DOHH2 (cell line): ENCODE measurements around the gene GPC5.

Experiments
- H3F3A ChIP-seq: fragments of 200-600 bp; sonication (generic), shearing (Covaris generic); 2 replicates; pipeline ENCODE4 v1.6.0; 2016; ENCODE audit warnings: antibody characterized with exemption, mild to moderate bottlenecking; ENCODE audit not compliant: control insufficient read depth, insufficient read depth
- H3K27ac ChIP-seq: fragments of 200-600 bp; sonication (generic); 2 replicates; pipeline ENCODE4 v1.5.1; 2014; ENCODE audit warnings: low read depth, mild to moderate bottlenecking, low read length, moderate library complexity
- H3K27me3 ChIP-seq: fragments of 200-600 bp; sonication (generic); 2 replicates; pipeline ENCODE4 v1.6.1; 2014; ENCODE audit warnings: mild to moderate bottlenecking, low read length, mixed read lengths; ENCODE audit not compliant: control insufficient read depth
- H3K36me3 ChIP-seq: fragments of 200-600 bp; sonication (generic); 2 replicates; pipeline ENCODE4 v1.6.1; 2014; ENCODE audit warnings: mild to moderate bottlenecking, low read length, moderate library complexity, mixed read lengths; ENCODE audit not compliant: control insufficient read depth
- H3K4me1 ChIP-seq: fragments of 200-600 bp; sonication (generic); 2 replicates; pipeline ENCODE4 v1.6.1; 2014; ENCODE audit warnings: mild to moderate bottlenecking, low read length, mixed read lengths; ENCODE audit not compliant: control insufficient read depth
- H3K4me2 ChIP-seq: fragments of 200-600 bp; sonication (generic); 2 replicates; pipeline ENCODE4 v1.6.0; 2014; ENCODE audit warnings: mild to moderate bottlenecking, low read length, moderate library complexity
- H3K4me3 ChIP-seq: fragments of 200-600 bp; sonication (generic); 2 replicates; pipeline ENCODE4 v1.5.1; 2014; ENCODE audit warnings: mild to moderate bottlenecking, low read length, mixed read lengths
- H3K79me2 ChIP-seq: fragments of 200-600 bp; sonication (generic); 2 replicates; pipeline ENCODE4 v1.6.1; 2014; ENCODE audit warnings: mild to moderate bottlenecking, low read length, mixed read lengths; ENCODE audit not compliant: control insufficient read depth
- H3K9me2 ChIP-seq: fragments of 200-600 bp; sonication (generic); replicated peaks from 2 replicates; pipeline ENCODE4 v1.6.1; 2014; ENCODE audit warnings: mild to moderate bottlenecking, low read length, mixed read lengths; ENCODE audit not compliant: control insufficient read depth
- H3K9me3 ChIP-seq: fragments of 200-600 bp; sonication (generic); 2 replicates; pipeline ENCODE4 v1.6.1; 2014; ENCODE audit warnings: antibody characterized with exemption, low read length, mixed read lengths; ENCODE audit not compliant: control insufficient read depth, insufficient read depth
- H4K20me1 ChIP-seq: fragments of 200-600 bp; sonication (generic); 2 replicates; pipeline ENCODE4 v1.6.0; 2014; ENCODE audit warnings: low read depth, mild to moderate bottlenecking, antibody characterized with exemption, low read length, moderate library complexity; ENCODE audit not compliant: control insufficient read depth, insufficient read depth
- EZH2phosphoT487 ChIP-seq: fragments of 200-600 bp; sonication (generic); IDR thresholded peaks from 2 replicates; pipeline ENCODE4 v1.6.1; 2017; ENCODE audit warnings: borderline replicate concordance, mild to moderate bottlenecking, antibody characterized with exemption, low read length, moderate library complexity, mixed read lengths
- TF ChIP-seq, protein P1 (sequence below): fragments of 200-600 bp; sonication (generic); IDR thresholded peaks from one replicate; pipeline ENCODE4 v1.5.1; 2014; ENCODE audit warnings: antibody characterized with exemption, mild to moderate bottlenecking, low read depth, low read length; ENCODE audit not compliant: poor library complexity, severe bottlenecking

GPC5 gene

DNA sequence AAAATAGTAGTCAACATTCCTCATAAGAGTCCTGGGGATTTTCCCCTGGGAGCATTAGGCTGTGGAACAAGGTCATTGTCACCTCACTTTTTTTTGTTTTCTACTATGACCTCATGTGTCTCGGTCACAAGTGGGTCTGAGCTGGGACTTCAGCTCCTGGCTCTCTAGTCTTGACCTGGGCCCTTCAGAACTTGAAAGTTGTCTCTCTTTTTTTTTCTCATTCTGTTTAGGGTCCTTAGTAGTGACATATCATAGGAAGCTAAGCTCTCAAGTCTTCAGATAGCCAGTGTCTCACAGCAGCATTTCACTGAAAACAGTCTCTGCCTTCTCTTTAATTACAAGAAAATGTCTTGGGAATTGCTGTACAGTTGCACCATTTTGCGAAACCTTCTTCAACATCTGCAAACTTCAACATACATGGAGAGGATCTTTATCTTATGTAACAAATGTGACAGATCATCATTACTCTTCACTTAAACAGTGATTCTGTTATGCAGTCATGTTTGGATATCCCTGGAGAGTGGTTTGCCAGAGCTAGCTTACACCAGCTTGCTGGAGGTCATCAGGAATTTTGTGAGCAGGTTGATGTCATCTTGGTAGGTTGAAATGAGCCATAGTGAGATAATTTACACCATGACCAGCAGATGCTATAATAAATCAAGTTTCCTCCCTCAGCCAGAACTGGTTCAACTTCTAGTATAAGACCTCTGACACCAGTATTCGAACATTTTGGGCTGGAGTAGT, 131.5 kb downstream of the GPC5 start:
- TF ChIP-seq, protein P1, sequence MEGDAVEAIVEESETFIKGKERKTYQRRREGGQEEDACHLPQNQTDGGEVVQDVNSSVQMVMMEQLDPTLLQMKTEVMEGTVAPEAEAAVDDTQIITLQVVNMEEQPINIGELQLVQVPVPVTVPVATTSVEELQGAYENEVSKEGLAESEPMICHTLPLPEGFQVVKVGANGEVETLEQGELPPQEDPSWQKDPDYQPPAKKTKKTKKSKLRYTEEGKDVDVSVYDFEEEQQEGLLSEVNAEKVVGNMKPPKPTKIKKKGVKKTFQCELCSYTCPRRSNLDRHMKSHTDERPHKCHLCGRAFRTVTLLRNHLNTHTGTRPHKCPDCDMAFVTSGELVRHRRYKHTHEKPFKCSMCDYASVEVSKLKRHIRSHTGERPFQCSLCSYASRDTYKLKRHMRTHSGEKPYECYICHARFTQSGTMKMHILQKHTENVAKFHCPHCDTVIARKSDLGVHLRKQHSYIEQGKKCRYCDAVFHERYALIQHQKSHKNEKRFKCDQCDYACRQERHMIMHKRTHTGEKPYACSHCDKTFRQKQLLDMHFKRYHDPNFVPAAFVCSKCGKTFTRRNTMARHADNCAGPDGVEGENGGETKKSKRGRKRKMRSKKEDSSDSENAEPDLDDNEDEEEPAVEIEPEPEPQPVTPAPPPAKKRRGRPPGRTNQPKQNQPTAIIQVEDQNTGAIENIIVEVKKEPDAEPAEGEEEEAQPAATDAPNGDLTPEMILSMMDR, result no peak
- no peak for TF ChIP-seq EZH2phosphoT487
- Histone ChIP-seq H3K27ac (no peak overlapping the region), H3K9me3 (no peaks in the 10 kb centered on the region), H3K4me2 (no peak overlapping the region), H3K36me3 (no peaks in the 10 kb centered on the region), H4K20me1 (no peaks in the 10 kb centered on the region), H3K4me3 (no peak overlapping the region), H3K4me1 (no peaks in the 10 kb centered on the region), H3K27me3 (no peaks in the 10 kb centered on the region), H3F3A (no peaks in the 10 kb centered on the region), H3K9me2 (no peaks in the 10 kb centered on the region), H3K79me2 (no peaks in the 10 kb centered on the region)

DNA sequence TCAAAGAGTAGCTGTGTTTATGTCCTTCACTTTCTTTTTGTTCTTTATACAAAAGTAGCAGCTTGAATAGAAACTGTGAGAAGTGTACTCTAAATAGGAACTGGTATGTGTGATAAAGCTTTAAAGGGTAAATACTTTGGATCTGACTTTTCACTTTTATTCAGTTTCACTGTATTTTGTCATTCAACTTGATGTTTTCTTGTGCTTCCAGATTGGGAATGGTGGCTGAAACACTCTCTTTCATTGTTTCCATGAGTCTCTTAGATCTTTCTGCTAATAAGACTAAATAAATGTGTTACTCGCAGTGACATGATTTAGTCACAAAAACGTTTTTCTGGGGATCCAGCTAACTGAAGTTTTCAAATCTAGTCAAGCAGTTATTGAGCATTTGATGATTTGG, 133.2 kb downstream of the GPC5 start:
- no peaks in the 10 kb centered on the region for H4K20me1 ChIP-seq
- H3K4me3 ChIP-seq, result no peak overlapping the region
- no peak for TF ChIP-seq EZH2phosphoT487
- TF ChIP-seq, protein P1, result no peak
- H3K4me1 ChIP-seq, result no peaks in the 10 kb centered on the region
- no peaks in the 10 kb centered on the region for H3F3A ChIP-seq
- H3K36me3 ChIP-seq, result no peaks in the 10 kb centered on the region
- no peak overlapping the region for H3K4me2 ChIP-seq
- no peak overlapping the region for H3K27ac ChIP-seq
- H3K9me3 ChIP-seq, result no peaks in the 10 kb centered on the region
- H3K27me3 ChIP-seq, result no peaks in the 10 kb centered on the region
- H3K79me2 ChIP-seq, result no peaks in the 10 kb centered on the region
- no peaks in the 10 kb centered on the region for H3K9me2 ChIP-seq

DNA sequence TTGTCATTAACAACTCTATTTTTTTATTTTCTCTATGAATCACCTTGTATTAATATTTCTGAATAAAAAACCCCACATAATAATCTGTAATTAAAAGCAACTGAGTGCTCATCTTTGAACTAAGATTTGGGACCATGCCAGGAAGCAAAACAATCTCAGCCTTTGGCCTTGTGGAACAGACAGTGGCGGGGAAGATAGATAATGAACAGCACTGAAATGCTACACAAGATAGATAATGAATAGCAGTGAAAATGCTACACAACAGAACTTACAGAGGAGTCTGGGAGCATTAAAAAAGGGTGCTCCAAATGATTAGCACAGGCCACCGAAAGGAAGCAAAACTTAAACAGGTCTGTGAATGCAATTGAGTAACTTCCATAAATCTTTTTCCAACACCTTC, 134.9 kb downstream of the GPC5 start:
- Histone ChIP-seq H3K4me2 (no peak overlapping the region), H3K9me2 (no peaks in the 10 kb centered on the region), H3K27me3 (no peaks in the 10 kb centered on the region), H3F3A (no peaks in the 10 kb centered on the region), H4K20me1 (no peaks in the 10 kb centered on the region), H3K27ac (no peak overlapping the region), H3K4me3 (no peak overlapping the region), H3K36me3 (no peaks in the 10 kb centered on the region), H3K4me1 (no peaks in the 10 kb centered on the region), H3K9me3 (no peaks in the 10 kb centered on the region), H3K79me2 (no peaks in the 10 kb centered on the region)
- TF ChIP-seq, protein P1, result no peak
- no peak for TF ChIP-seq EZH2phosphoT487

DNA sequence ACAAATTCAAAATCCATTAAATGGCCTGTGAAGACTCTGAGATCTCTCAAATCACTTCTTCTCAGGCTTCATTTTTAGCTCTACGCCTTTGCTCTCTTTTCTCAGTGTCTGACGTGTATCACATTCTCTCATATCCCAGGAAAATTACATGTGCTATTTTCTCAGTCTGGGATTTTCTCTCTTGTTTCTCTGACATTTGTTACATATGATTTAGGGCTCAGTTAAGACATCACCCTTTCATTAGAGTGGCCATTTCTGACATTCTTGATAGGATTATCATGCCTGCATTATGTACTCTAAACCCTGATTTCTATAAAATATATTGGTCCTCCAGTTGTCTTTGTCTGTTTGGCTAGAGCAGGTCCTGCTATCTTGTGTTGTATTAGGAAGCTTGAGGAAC, 136.6 kb downstream of the GPC5 start:
- Histone ChIP-seq H4K20me1 (no peaks in the 10 kb centered on the region), H3K9me2 (no peaks in the 10 kb centered on the region), H3K36me3 (no peaks in the 10 kb centered on the region), H3K27ac (no peak overlapping the region), H3F3A (no peaks in the 10 kb centered on the region), H3K27me3 (no peaks in the 10 kb centered on the region), H3K9me3 (no peaks in the 10 kb centered on the region), H3K4me3 (no peak overlapping the region), H3K4me1 (no peaks in the 10 kb centered on the region), H3K4me2 (no peak overlapping the region), H3K79me2 (no peaks in the 10 kb centered on the region)
- no peak for TF ChIP-seq EZH2phosphoT487
- TF ChIP-seq, protein P1, result no peak
